K562 (cell line): ENCODE results near the gene TXLNA. TPM values are rescaled to one million over a fixed set of nuclear protein-coding genes. Genes with fewer than 3 reads are reported as not detected.
A peak's percentile ranks its signal among the peaks of the same experiment; 100 is the strongest.

ENCODE experiments used
- ADNP ChIP-seq: fragments of 200-800 bp; sonication (Bioruptor generic); IDR thresholded peaks from 2 replicates; pipeline ENCODE4 v1.6.1; 2016; ENCODE audit warnings: missing genetic modification characterization, missing compliant biosample characterization
- ATF2 ChIP-seq: sonication (generic); formaldehyde crosslinking; IDR thresholded peaks from 2 replicates; pipeline ENCODE4 v1.8.1; 2022; ENCODE audit warnings: missing genetic modification reagents
- BHLHE40 ChIP-seq: IDR thresholded peaks from 2 replicates; pipeline ENCODE4 v1.6.1; 2011; ENCODE audit warnings: low read length, improper control_type of control experiment
- CEBPB ChIP-seq: fragments of 450-650 bp; IDR thresholded peaks from 2 replicates; pipeline ENCODE4 v1.6.1; 2016; ENCODE audit warnings: missing genetic modification characterization, missing compliant biosample characterization
- EP400 ChIP-seq: fragments of 450-650 bp; IDR thresholded peaks from 2 replicates; pipeline ENCODE4 v1.6.1; 2017; ENCODE audit warnings: antibody characterized with exemption, mild to moderate bottlenecking, moderate library complexity
- ILK ChIP-seq: fragments of 450-650 bp; IDR thresholded peaks from 2 replicates; pipeline ENCODE4 v1.6.1; 2016; ENCODE audit warnings: missing genetic modification characterization, low read depth, mild to moderate bottlenecking, missing compliant biosample characterization, moderate library complexity, borderline replicate concordance
- KAT7 ChIP-seq: sonication (generic); formaldehyde crosslinking; IDR thresholded peaks from 2 replicates; pipeline ENCODE4 v1.8.0; 2022; ENCODE audit warnings: missing genetic modification reagents, mild to moderate bottlenecking, borderline replicate concordance
- MBD2 ChIP-seq: sonication (generic); IDR thresholded peaks from 2 replicates; pipeline ENCODE4 v1.6.1; 2016; ENCODE audit warnings: low read depth, borderline replicate concordance
- MEIS2 ChIP-seq: fragments of 450-650 bp; IDR thresholded peaks from 2 replicates; pipeline ENCODE4 v1.6.1; 2014; ENCODE audit warnings: mild to moderate bottlenecking; ENCODE audit not compliant: partially characterized antibody
- NCOA2 ChIP-seq, 2 experiments: fragments of 450-650 bp; IDR thresholded peaks; 2 replicates each; pipeline ENCODE4 v1.6.1; 2018; ENCODE audit warnings: mild to moderate bottlenecking in 2 of 2, moderate library complexity in 1 of 2; ENCODE audit not compliant: partially characterized antibody in 2 of 2
- NR0B1 ChIP-seq: fragments of 450-650 bp; IDR thresholded peaks from one replicate; pipeline ENCODE4 v1.6.1; 2018; ENCODE audit warnings: mild to moderate bottlenecking, moderate library complexity; ENCODE audit not compliant: partially characterized antibody
- RAD51 ChIP-seq: fragments of 450-650 bp; IDR thresholded peaks from 2 replicates; pipeline ENCODE4 v1.7.1; 2016; ENCODE audit warnings: low read depth, mild to moderate bottlenecking, borderline replicate concordance
- RUNX1 ChIP-seq: sonication (generic); IDR thresholded peaks from 2 replicates; pipeline ENCODE4 v1.6.1; 2016; ENCODE audit warnings: antibody characterized with exemption, low read depth
- SMARCA4 ChIP-seq: fragments of 450-650 bp; IDR thresholded peaks from 2 replicates; pipeline ENCODE4 v1.6.1; 2016
- STAT5A ChIP-seq: IDR thresholded peaks from 2 replicates; pipeline ENCODE4 v1.6.1; 2012; ENCODE audit warnings: low read length, inconsistent platforms, borderline replicate concordance
- STAT6 ChIP-seq: sonication (generic); formaldehyde crosslinking; IDR thresholded peaks from 2 replicates; pipeline ENCODE4 v1.8.1; 2023; ENCODE audit warnings: mild to moderate bottlenecking, missing genetic modification reagents
- TCF3 ChIP-seq: sonication (generic); formaldehyde crosslinking; IDR thresholded peaks from 2 replicates; pipeline ENCODE4 v1.4.0; 2020; ENCODE audit warnings: mild to moderate bottlenecking, missing genetic modification reagents
- ZNF518B ChIP-seq: fragments of 250-450 bp; sonication (Bioruptor Pico); IDR thresholded peaks from 2 replicates; pipeline ENCODE4 v1.5.0; 2021; ENCODE audit warnings: mild to moderate bottlenecking, moderate library complexity
- polyA plus RNA-seq, 8 experiments: library from polyadenylated mRNA; depleted of rRNA in 4 of 8; stranded (reverse) in 5 of 8; unstranded in 3 of 8; fragments of >200 nt; fragmentation: Nextera tagmentation in 2 of 8; fragmentation: Illumina TruSeq in 1 of 8; extraction: Ambion mirVana in 2 of 8; extraction: Trizol in 1 of 8; gene quantifications; 2 replicates each; pipeline versions ENCODE4 v1.2.1 to v1.2.3, GENCODE V29; 2011 to 2014; ENCODE audit warnings: inconsistent platforms in 1 of 8, missing spikeins in 1 of 8
- total RNA-seq, 7 experiments: library from RNA; depleted of rRNA in 6 of 7; stranded (reverse); fragments of >200 nt in 6 of 7; fragmentation: Illumina TruSeq in 2 of 7; extraction: Trizol in 2 of 7; gene quantifications; 2 replicates each; pipeline versions ENCODE4 v1.2.1 to v1.2.3, GENCODE V29; 2011 to 2021; ENCODE audit warnings: low replicate concordance in 1 of 7

The TXLNA gene
- total and polyA plus RNA-seq, 9 of the 15 experiments (the other 6 are each of a cell fraction or from before 2014, with no cell fraction given) = 9.2 to 54.5 (median 39.3) TPM

- no peak for TF ChIP-seq NR0B1
- TF ChIP-seq ADNP (tag) = no peak
- no peak for TF ChIP-seq STAT5A
- TF ChIP-seq MEIS2 = peak; percentile 87
- no peak for TF ChIP-seq NCOA2 (IDR thresholded peaks at IDR 0.05; ENCODE audit: partially characterized antibody in 2 of 2)
- TF ChIP-seq MBD2 = peak; percentile 92
- peak; percentile 50; the same call in 1 of the 2 replicates for TF ChIP-seq STAT6 (CRISPR knock-in tag)
- peak; percentile 49 for TF ChIP-seq BHLHE40
- peak; percentile 19; the same call in 1 of the 2 replicates for TF ChIP-seq TCF3 (CRISPR knock-in tag)
- TF ChIP-seq ZNF518B = no peak
- no peak for TF ChIP-seq RAD51
- 0 out of 2 replicates have a peak, but pooled peaks have one; percentile 25 for TF ChIP-seq SMARCA4
- TF ChIP-seq EP400 = peak; percentile 90
- TF ChIP-seq KAT7 (CRISPR knock-in tag) = peak; percentile 85; the same call in 1 of the 2 replicates
- TF ChIP-seq ATF2 (CRISPR knock-in tag) = no peak
- TF ChIP-seq ILK = no peak
- no peak for TF ChIP-seq RUNX1
- TF ChIP-seq CEBPB (tag) = no peak
Observed at GRCh38 chr1:32205401-32206370, 26.2 kb downstream of the TXLNA start, which contains the start of gene IQCC (continued).
